Measurements from ENCODE around the gene LRRC8A.
"Not testable (repeated sequence)": the region's sequence is repeated elsewhere in the genome, so short reads cannot be mapped to it uniquely, and the experiment has no call there.

The LRRC8A gene

GRCh38 chr9:128947527-128948301, 65.8 kb downstream of the LRRC8A start, which contains the start of the genes DOLK and NUP188:
TSS of gene DOLK (minus strand) at chr9:128947603. CDS start at chr9:128947303, 300 bp downstream.
TSS of gene NUP188 (plus strand) at chr9:128947699. CDS start at chr9:128947720, 21 bp downstream.
- in situ Hi-C loops (cut with MboI; ENCODE audit: low sequenced_read_pairs) = no loop called here

DNA sequence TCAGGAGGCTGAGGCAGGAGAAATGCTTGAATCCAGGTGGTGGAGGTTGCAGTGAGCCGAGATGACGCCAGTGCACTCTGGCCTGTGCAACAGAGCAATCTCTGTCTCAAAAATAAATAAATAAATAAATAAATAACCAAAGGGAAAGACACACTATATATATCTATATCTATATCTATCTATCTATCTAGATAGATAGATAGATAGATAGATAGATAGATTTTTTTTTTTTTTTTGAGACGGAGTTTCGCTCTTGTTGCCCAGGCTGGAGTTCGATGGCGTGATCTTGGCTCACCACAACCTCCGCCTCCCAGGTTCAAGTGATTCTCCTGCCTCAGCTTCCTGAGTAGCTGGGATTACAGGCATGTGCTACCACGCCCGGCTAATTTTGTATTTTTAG, 79.5 kb downstream of the LRRC8A start:
- in situ Hi-C loops (cut with MboI; ENCODE audit: low sequenced_read_pairs) = not testable (repeated sequence)

Data from HL-60/S4 treated with retinoic acid at 250 ng/mL for 4 days and 3 days (cell line).